ENCODE data around the gene SRPRA. TPM values are rescaled to one million over a fixed set of nuclear protein-coding genes. Genes with fewer than 3 reads are reported as not detected.

SRPRA gene
- total and polyA plus RNA-seq, 12 donors, result 61.5 to 194 (median 107) TPM

- intact Hi-C loops (cut with DNase I), result no loop called here
These were observed 14.3 kb upstream of the SRPRA start, which contains the start of gene TIRAP for GRCh38 chr11:126282736-126283591. Gene TIRAP (plus strand): TSS chr11:126283093. CDS start chr11:126290895, 7,802 bp downstream.

GRCh38 chr11:126282361-126282735, 13.7 kb upstream of the SRPRA start:
- H3K27me3 ChIP-seq, result no peaks in the 10 kb centered on the region
- H3K9me3 ChIP-seq (replicated peaks in 1 of 3), result no peaks in the 10 kb centered on the region
- TF ChIP-seq POLR2A (IDR thresholded peaks at IDR 0.05) (no peak), CTCF (IDR thresholded peaks at IDR 0.05) (no peak)
- 0 to 10% (median 3%) methylated on average over 11 to 15 of the region's 15 CpGs for WGBS, 4 donors
- peaks cover 0 to 35% of the 10 kb centered on the region in 2 donors for H3K4me1 ChIP-seq (replicated peaks in 1 of 2)
- peaks cover 0 to 5% of the 10 kb centered on the region in 2 donors for H3K36me3 ChIP-seq (replicated peaks in 1 of 2)
- intact Hi-C loops (cut with DNase I), result no loop called here
- DNase-seq, result peak; percentile 45 to 73 (median 51)
- peak overlapping the region; percentile 91 to 96 (median 95) for H3K27ac ChIP-seq
- peak overlapping the region in 2 of 4 donors; percentile 57 to 67 for H3K4me3 ChIP-seq

More at GRCh38 chr11:126282736-126283591, 14.3 kb upstream of the SRPRA start, which contains the start of gene TIRAP:
- Histone ChIP-seq H3K4me1 (replicated peaks in 1 of 2) (peaks cover 0 to 35% of the 10 kb centered on the region in 2 donors), H3K27ac (peak within 1 kb of the TSS; percentile 91 to 96 (median 95)), H3K27me3 (no peaks in the 10 kb centered on the region), H3K4me3 (peak within 1 kb of the TSS; percentile 43 to 81 (median 62)), H3K36me3 (replicated peaks in 1 of 2) (no peaks in the 10 kb centered on the region), H3K9me3 (replicated peaks in 1 of 3) (no peaks in the 10 kb centered on the region)
- peak; percentile 72 to 80 (median 77) for DNase-seq
- 0 to 1% (median 0%) methylated on average over 11 to 82 of the region's 82 CpGs for WGBS, 4 donors
- TF ChIP-seq CTCF (IDR thresholded peaks at IDR 0.05), result peak in 3 of 6 experiments; percentile 31 to 55 (median 51)
- TF ChIP-seq POLR2A (IDR thresholded peaks at IDR 0.05), result peak; percentile 58 to 68

- Histone ChIP-seq H3K27ac (peak overlapping the region in 3 of 5 donors; percentile 95 to 96 (median 95)), H3K4me3 (no peak overlapping the region), H3K4me1 (replicated peaks in 1 of 2) (peaks cover 0 to 35% of the 10 kb centered on the region in 2 donors), H3K9me3 (replicated peaks in 1 of 3) (no peaks in the 10 kb centered on the region), H3K27me3 (no peaks in the 10 kb centered on the region), H3K36me3 (replicated peaks in 1 of 2) (peaks cover 0 to 10% of the 10 kb centered on the region in 2 donors)
- TF ChIP-seq CTCF (IDR thresholded peaks at IDR 0.05) (no peak), POLR2A (IDR thresholded peaks at IDR 0.05) (no peak)
- DNase-seq, result peak in 1 of 7 donors; percentile 55
- 86 to 90% (median 88%) methylated on average over 10 of the region's 10 CpGs for WGBS, 4 donors
- intact Hi-C loops (cut with DNase I), result no loop called here
These were observed 13.0 kb upstream of the SRPRA start for GRCh38 chr11:126281666-126282175.

- TF ChIP-seq CTCF (IDR thresholded peaks at IDR 0.05) (no peak), POLR2A (IDR thresholded peaks at IDR 0.05) (no peak)
- DNase-seq, result peak in 1 of 7 donors; percentile 51
- H3K9me3 ChIP-seq (replicated peaks in 1 of 3), result no peaks in the 10 kb centered on the region
- H3K27me3 ChIP-seq, result no peaks in the 10 kb centered on the region
- H3K36me3 ChIP-seq (replicated peaks in 1 of 2), result peaks cover 0 to 10% of the 10 kb centered on the region in 2 donors
- 41 to 65% (median 59%) methylated on average over 5 to 6 of the region's 6 CpGs for WGBS, 4 donors
- H3K4me1 ChIP-seq (replicated peaks in 1 of 2), result peaks cover 0 to 35% of the 10 kb centered on the region in 2 donors
- H3K27ac ChIP-seq, result no peak overlapping the region
- intact Hi-C loops (cut with DNase I), result no loop called here
- no peak overlapping the region for H3K4me3 ChIP-seq
These were observed 12.6 kb upstream of the SRPRA start for GRCh38 chr11:126281245-126281644.

All from adrenal gland (tissue), 12 donors.